ENCODE measurements around the gene TMEM150A.

- no peak for TF ChIP-seq ZBTB7A (IDR thresholded peaks at IDR 0.05; ENCODE audit: low read depth)
- no peak for TF ChIP-seq YY1 (IDR thresholded peaks at IDR 0.05; ENCODE audit: low read depth)
- no peak for TF ChIP-seq REST (IDR thresholded peaks at IDR 0.05; ENCODE audit: low read depth)
- no peak for TF ChIP-seq CREB1 (IDR thresholded peaks at IDR 0.05; ENCODE audit: low read depth)
- no peak for TF ChIP-seq RAD21 (IDR thresholded peaks at IDR 0.05; ENCODE audit: low read depth)
These were observed 13.9 kb downstream of the TMEM150A start for GRCh38 chr2:85588645-85589044.
